K562 (cell line): ENCODE data around the gene UBR4.

Experiments used
- CBX5 ChIP-seq: IDR thresholded peaks from 2 replicates; pipeline ENCODE4 v1.6.1; 2014; ENCODE audit warnings: low read depth, borderline replicate concordance
- ELF1 ChIP-seq: fragments of 200-800 bp; sonication (Bioruptor generic); IDR thresholded peaks from 2 replicates; pipeline ENCODE4 v1.6.1; 2016; ENCODE audit warnings: missing genetic modification characterization, missing compliant biosample characterization
- EZH2 ChIP-seq: IDR thresholded peaks from 2 replicates; pipeline ENCODE4 v1.6.1; 2012; ENCODE audit warnings: low read depth, mild to moderate bottlenecking, inconsistent platforms, low read length, borderline replicate concordance
- KLF16 ChIP-seq: IDR thresholded peaks from 2 replicates; pipeline ENCODE4 v1.6.1; 2016; ENCODE audit warnings: antibody characterized with exemption
- NCOA2 ChIP-seq, 2 experiments: fragments of 450-650 bp; IDR thresholded peaks; 2 replicates each; pipeline ENCODE4 v1.6.1; 2018; ENCODE audit warnings: mild to moderate bottlenecking in 2 of 2, moderate library complexity in 1 of 2; ENCODE audit not compliant: partially characterized antibody in 2 of 2
- POLR2A ChIP-seq: fragments of 450-650 bp; conservative IDR thresholded peaks from 2 replicates; pipeline ENCODE4 v1.6.1; 2016
- SIN3A ChIP-seq, 2 experiments: fragments of 150-350 bp in 1 of 2; IDR thresholded peaks; 2 replicates each; pipeline ENCODE4 v1.6.1; 2011 to 2016; ENCODE audit warnings: borderline replicate concordance in 2 of 2, low read depth in 2 of 2, low read length in 2 of 2, mild to moderate bottlenecking in 2 of 2, moderate library complexity in 2 of 2; ENCODE audit not compliant: control insufficient read depth in 1 of 2
- SP1 ChIP-seq: sonication (generic); formaldehyde crosslinking; IDR thresholded peaks from 2 replicates; pipeline ENCODE4 v1.8.1; 2022; ENCODE audit warnings: mild to moderate bottlenecking, missing genetic modification reagents
- ZNF282 ChIP-seq: sonication (generic); formaldehyde crosslinking; IDR thresholded peaks from 2 replicates; pipeline ENCODE4 v1.8.1; 2023; ENCODE audit warnings: missing genetic modification reagents
- TF ChIP-seq, protein P1 (sequence below), 3 experiments: IDR thresholded peaks in 2 of 3; conservative IDR thresholded peaks in 1 of 3; 2 replicates each; pipeline ENCODE4 v1.5.1; 2011 to 2012; ENCODE audit warnings: low read length in 3 of 3, mild to moderate bottlenecking in 3 of 3, control low read depth in 2 of 3, improper control_type of control experiment in 1 of 3, inconsistent platforms in 1 of 3, low read depth in 1 of 3, mixed read lengths in 1 of 3, moderate library complexity in 1 of 3; ENCODE audit not compliant: insufficient read depth in 2 of 3
- TF ChIP-seq, protein P2 (sequence below): sonication (generic); formaldehyde crosslinking; IDR thresholded peaks from 2 replicates; pipeline ENCODE4 v1.8.0; 2022; ENCODE audit warnings: mild to moderate bottlenecking, missing genetic modification reagents, borderline replicate concordance

DNA sequence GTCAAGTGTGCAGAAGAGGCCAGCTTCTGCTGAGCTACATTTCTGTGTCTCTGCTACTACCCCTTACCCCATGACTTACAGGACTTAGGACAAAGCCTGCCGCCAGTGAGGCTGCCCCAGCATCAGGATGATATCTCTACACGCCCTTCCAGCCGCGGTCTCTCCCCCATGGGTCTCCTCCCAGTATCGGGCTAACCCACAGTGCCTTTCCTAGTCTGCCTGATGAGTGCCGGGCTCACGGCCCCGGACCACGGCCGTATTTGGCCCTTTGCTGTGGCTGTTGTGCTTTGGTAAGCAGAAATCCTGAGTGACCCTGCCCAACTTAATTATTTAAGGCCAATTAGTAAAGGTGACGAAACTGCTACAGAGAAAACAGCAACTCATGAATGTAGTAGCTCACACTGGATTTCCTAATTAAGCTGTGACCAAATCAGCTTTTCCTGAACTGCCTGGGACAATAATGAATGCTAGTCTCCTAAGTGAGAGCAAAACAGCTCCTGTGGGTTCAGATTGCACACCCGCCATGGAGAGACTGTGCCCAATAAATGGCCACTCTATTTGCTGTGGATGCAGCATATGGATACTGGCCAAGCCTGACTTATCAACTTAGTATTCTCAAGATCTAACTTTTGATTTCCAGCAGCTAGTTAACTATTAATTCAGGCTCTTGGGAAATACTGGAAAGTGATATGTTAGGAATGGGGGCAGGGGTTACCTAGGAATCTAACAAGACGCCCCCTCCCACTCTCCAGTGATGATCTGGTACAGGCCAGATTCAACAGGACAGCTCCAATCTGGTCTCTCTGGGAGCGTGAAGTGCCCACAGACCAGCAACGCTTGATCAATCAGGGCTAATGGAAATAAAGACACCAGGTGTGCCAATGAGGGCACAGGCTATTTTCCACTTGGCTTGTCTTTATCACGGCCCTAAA is 130.3 kb downstream of the UBR4 start:
- TF ChIP-seq KLF16 (no peak), NCOA2 (IDR thresholded peaks at IDR 0.05; ENCODE audit: partially characterized antibody in 2 of 2) (no peak), EZH2 (no peak), ZNF282 (CRISPR knock-in tag) (no peak), CBX5 (no peak), SIN3A (IDR thresholded peaks at IDR 0.05; ENCODE audit: borderline replicate concordance in 2 of 2, control insufficient read depth in 1 of 2, low read depth in 2 of 2, low read length in 2 of 2) (no peak), SP1 (CRISPR knock-in tag) (no peak), ELF1 (tag) (no peak), POLR2A (no peak)
- TF ChIP-seq, protein P1, sequence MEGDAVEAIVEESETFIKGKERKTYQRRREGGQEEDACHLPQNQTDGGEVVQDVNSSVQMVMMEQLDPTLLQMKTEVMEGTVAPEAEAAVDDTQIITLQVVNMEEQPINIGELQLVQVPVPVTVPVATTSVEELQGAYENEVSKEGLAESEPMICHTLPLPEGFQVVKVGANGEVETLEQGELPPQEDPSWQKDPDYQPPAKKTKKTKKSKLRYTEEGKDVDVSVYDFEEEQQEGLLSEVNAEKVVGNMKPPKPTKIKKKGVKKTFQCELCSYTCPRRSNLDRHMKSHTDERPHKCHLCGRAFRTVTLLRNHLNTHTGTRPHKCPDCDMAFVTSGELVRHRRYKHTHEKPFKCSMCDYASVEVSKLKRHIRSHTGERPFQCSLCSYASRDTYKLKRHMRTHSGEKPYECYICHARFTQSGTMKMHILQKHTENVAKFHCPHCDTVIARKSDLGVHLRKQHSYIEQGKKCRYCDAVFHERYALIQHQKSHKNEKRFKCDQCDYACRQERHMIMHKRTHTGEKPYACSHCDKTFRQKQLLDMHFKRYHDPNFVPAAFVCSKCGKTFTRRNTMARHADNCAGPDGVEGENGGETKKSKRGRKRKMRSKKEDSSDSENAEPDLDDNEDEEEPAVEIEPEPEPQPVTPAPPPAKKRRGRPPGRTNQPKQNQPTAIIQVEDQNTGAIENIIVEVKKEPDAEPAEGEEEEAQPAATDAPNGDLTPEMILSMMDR (IDR thresholded peaks at IDR 0.05 in 2 of 3, conservative IDR thresholded peaks at IDR 0.05 in 1 of 3; ENCODE audit: insufficient read depth in 2 of 3, low read depth in 1 of 3, low read length in 3 of 3), result no peak
- TF ChIP-seq, protein P2, sequence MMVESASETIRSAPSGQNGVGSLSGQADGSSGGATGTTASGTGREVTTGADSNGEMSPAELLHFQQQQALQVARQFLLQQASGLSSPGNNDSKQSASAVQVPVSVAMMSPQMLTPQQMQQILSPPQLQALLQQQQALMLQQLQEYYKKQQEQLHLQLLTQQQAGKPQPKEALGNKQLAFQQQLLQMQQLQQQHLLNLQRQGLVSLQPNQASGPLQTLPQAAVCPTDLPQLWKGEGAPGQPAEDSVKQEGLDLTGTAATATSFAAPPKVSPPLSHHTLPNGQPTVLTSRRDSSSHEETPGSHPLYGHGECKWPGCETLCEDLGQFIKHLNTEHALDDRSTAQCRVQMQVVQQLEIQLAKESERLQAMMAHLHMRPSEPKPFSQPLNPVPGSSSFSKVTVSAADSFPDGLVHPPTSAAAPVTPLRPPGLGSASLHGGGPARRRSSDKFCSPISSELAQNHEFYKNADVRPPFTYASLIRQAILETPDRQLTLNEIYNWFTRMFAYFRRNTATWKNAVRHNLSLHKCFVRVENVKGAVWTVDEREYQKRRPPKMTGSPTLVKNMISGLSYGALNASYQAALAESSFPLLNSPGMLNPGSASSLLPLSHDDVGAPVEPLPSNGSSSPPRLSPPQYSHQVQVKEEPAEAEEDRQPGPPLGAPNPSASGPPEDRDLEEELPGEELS (CRISPR knock-in tag), result no peak
